Esophagus muscularis mucosa (tissue), 3 donors: Measurements from ENCODE around the gene HSPA1L.

ENCODE experiments used
- CTCF ChIP-seq, 3 experiments: fragments of 200-600 bp in 2 of 3; fragments of 450-650 bp in 1 of 3; sonication (generic) in 2 of 3; IDR thresholded peaks; one replicate each; pipeline ENCODE4 v1.5.1; 2017 to 2019; ENCODE audit warnings: antibody characterized with exemption in 3 of 3, mild to moderate bottlenecking in 2 of 3, moderate library complexity in 1 of 3
- POLR2A ChIP-seq: fragments of 450-650 bp; IDR thresholded peaks from one replicate; pipeline ENCODE4 v1.6.1; 2017; ENCODE audit warnings: antibody characterized with exemption, moderate library complexity, mild to moderate bottlenecking, low read depth
- POLR2AphosphoS5 ChIP-seq, 2 donors: sonication (generic); formaldehyde crosslinking; IDR thresholded peaks; one replicate each; pipeline ENCODE4 v1.6.1; 2017; ENCODE audit warnings: antibody characterized with exemption in 2 of 2

- TF ChIP-seq CTCF (IDR thresholded peaks at IDR 0.05), result no peak
- TF ChIP-seq POLR2A, result no peak
- TF ChIP-seq POLR2AphosphoS5 (IDR thresholded peaks at IDR 0.05), result no peak
Observed at GRCh38 chr6:31860349-31860748, 45.3 kb upstream of the HSPA1L start.
